Breast epithelium (tissue), 3 donors: Measurements from ENCODE around the gene AFAP1.

Experiments
- CTCF ChIP-seq, 3 donors: fragments of 450-650 bp; IDR thresholded peaks; one replicate each; pipeline ENCODE4 v1.5.1; 2016 to 2017; ENCODE audit warnings: antibody characterized with exemption in 3 of 3, mild to moderate bottlenecking in 3 of 3, moderate library complexity in 3 of 3
- POLR2A ChIP-seq: fragments of 450-650 bp; IDR thresholded peaks from one replicate; pipeline ENCODE4 v1.6.1; 2016; ENCODE audit warnings: antibody characterized with exemption, mild to moderate bottlenecking, moderate library complexity
- POLR2AphosphoS5 ChIP-seq, 3 donors: sonication (generic); formaldehyde crosslinking; IDR thresholded peaks; one replicate each; pipeline ENCODE4 v1.6.1; 2017; ENCODE audit warnings: antibody characterized with exemption in 3 of 3

- no peak for TF ChIP-seq CTCF (IDR thresholded peaks at IDR 0.05)
- no peak for TF ChIP-seq POLR2A
- TF ChIP-seq POLR2AphosphoS5 (IDR thresholded peaks at IDR 0.05), result no peak
Observed at GRCh38 chr4:7879127-7879526, 60.5 kb downstream of the AFAP1 start.
